SK-N-SH treated with all-trans-retinoic acid at 6 μM for 48 hours (cell line): ENCODE measurements around the gene EIF2S3B.

Experiments used
- ATAC-seq: fragments of 200-7000 bp; cut with Tn5 transposase; 3 replicates; pipeline ENCODE4 v1.9.1; 2020; ENCODE audit warnings: mild to moderate bottlenecking, moderate library complexity
- ARNTL ChIP-seq: fragments of 450-650 bp; formaldehyde crosslinking; IDR thresholded peaks from 2 replicates; pipeline ENCODE4 v1.5.0; 2020; ENCODE audit warnings: low read depth, mild to moderate bottlenecking, moderate library complexity, borderline replicate concordance
- BACH2 ChIP-seq: fragments of 250-450 bp; sonication (Bioruptor Pico); IDR thresholded peaks from 2 replicates; pipeline ENCODE4 v1.9.0; 2021; ENCODE audit warnings: mild to moderate bottlenecking, borderline replicate concordance
- CREB5 ChIP-seq: fragments of 250-450 bp; sonication (Bioruptor Pico); IDR thresholded peaks from 2 replicates; pipeline ENCODE4 v1.5.1; 2020; ENCODE audit warnings: low read depth, mild to moderate bottlenecking, moderate library complexity
- CSDC2 ChIP-seq: fragments of 250-450 bp; sonication (Bioruptor Pico); IDR thresholded peaks from 2 replicates; pipeline ENCODE4 v1.5.0; 2020; ENCODE audit warnings: mild to moderate bottlenecking, moderate library complexity
- CSRNP3 ChIP-seq: fragments of 250-450 bp; sonication (Bioruptor Pico); IDR thresholded peaks from 2 replicates; pipeline ENCODE4 v1.5.1; 2021; ENCODE audit warnings: mild to moderate bottlenecking, moderate library complexity
- GLIS3 ChIP-seq: fragments of 250-450 bp; sonication (Bioruptor Pico); IDR thresholded peaks from 2 replicates; pipeline ENCODE4 v1.5.0; 2020; ENCODE audit warnings: mild to moderate bottlenecking, moderate library complexity
- ISL1 ChIP-seq: fragments of 250-450 bp; sonication (Bioruptor Pico); IDR thresholded peaks from 2 replicates; pipeline ENCODE4 v2.1.2; 2022; ENCODE audit warnings: mild to moderate bottlenecking, moderate library complexity
- OSR1 ChIP-seq: fragments of 250-450 bp; sonication (Bioruptor Pico); IDR thresholded peaks from 2 replicates; pipeline ENCODE4 v1.8.0; 2022; ENCODE audit warnings: moderate library complexity, mild to moderate bottlenecking, inconsistent platforms
- PATZ1 ChIP-seq: fragments of 250-450 bp; sonication (Bioruptor Pico); IDR thresholded peaks from 2 replicates; pipeline ENCODE4 v1.8.0; 2020; ENCODE audit warnings: mild to moderate bottlenecking, moderate library complexity, borderline replicate concordance
- POU6F1 ChIP-seq: fragments of 250-450 bp; sonication (Bioruptor Pico); IDR thresholded peaks from 2 replicates; pipeline ENCODE4 v1.8.0; 2021; ENCODE audit warnings: low read depth, mild to moderate bottlenecking, moderate library complexity, borderline replicate concordance
- PPARA ChIP-seq: fragments of 250-450 bp; sonication (Bioruptor Pico); IDR thresholded peaks from 2 replicates; pipeline ENCODE4 v1.5.0; 2020; ENCODE audit warnings: mild to moderate bottlenecking, borderline replicate concordance
- RARB ChIP-seq: fragments of 250-450 bp; sonication (Bioruptor Pico); IDR thresholded peaks from 2 replicates; pipeline ENCODE4 v1.8.0; 2021; ENCODE audit warnings: mild to moderate bottlenecking, moderate library complexity
- SNAI2 ChIP-seq: fragments of 250-450 bp; sonication (Bioruptor Pico); IDR thresholded peaks from 2 replicates; pipeline ENCODE4 v1.5.0; 2020; ENCODE audit warnings: mild to moderate bottlenecking, moderate library complexity
- TCF4 ChIP-seq: fragments of 250-450 bp; sonication (Bioruptor Pico); IDR thresholded peaks from 2 replicates; pipeline ENCODE4 v1.8.0; 2021; ENCODE audit warnings: mild to moderate bottlenecking, moderate library complexity, borderline replicate concordance
- TOX ChIP-seq: fragments of 250-450 bp; sonication (Bioruptor Pico); IDR thresholded peaks from 2 replicates; pipeline ENCODE4 v1.8.0; 2021; ENCODE audit warnings: mild to moderate bottlenecking, moderate library complexity, borderline replicate concordance
- TSHZ2 ChIP-seq: fragments of 250-450 bp; sonication (Bioruptor Pico); IDR thresholded peaks from 2 replicates; pipeline ENCODE4 v1.5.0; 2020; ENCODE audit warnings: mild to moderate bottlenecking, moderate library complexity
- ZC3H10 ChIP-seq: fragments of 250-450 bp; sonication (Bioruptor Pico); IDR thresholded peaks from 2 replicates; pipeline ENCODE4 v1.5.1; 2021; ENCODE audit warnings: mild to moderate bottlenecking, moderate library complexity
- ZFP3 ChIP-seq: fragments of 250-450 bp; sonication (Bioruptor Pico); IDR thresholded peaks from 2 replicates; pipeline ENCODE4 v1.5.0; 2020; ENCODE audit warnings: mild to moderate bottlenecking, moderate library complexity
- ZFP30 ChIP-seq: fragments of 450-650 bp; formaldehyde crosslinking; IDR thresholded peaks from 2 replicates; pipeline ENCODE4 v1.5.0; 2022; ENCODE audit warnings: mild to moderate bottlenecking, moderate library complexity
- ZNF8 ChIP-seq: fragments of 450-650 bp; formaldehyde crosslinking; IDR thresholded peaks from 2 replicates; pipeline ENCODE4 v1.5.0; 2020; ENCODE audit warnings: mild to moderate bottlenecking, moderate library complexity

The EIF2S3B gene

GRCh38 chr12:10503460-10503859 lies 2.2 kb upstream of the EIF2S3B start:
- no peak for ATAC-seq
- TF ChIP-seq TSHZ2 (CRISPR knock-in tag) (no peak), ZNF8 (no peak), CSDC2 (no peak), ARNTL (CRISPR knock-in tag) (no peak), SNAI2 (CRISPR knock-in tag) (no peak), TOX (no peak), ZFP30 (CRISPR knock-in tag) (no peak), PPARA (CRISPR knock-in tag) (no peak)

GRCh38 chr12:10511756-10512355 lies 6.2 kb downstream of the EIF2S3B start:
- ATAC-seq = no peak
- no peak for TF ChIP-seq ZC3H10
- TF ChIP-seq ZFP30 (CRISPR knock-in tag) = no peak
- TF ChIP-seq, all 23 proteins: peak for 0

GRCh38 chr12:10512798-10513197 lies 7.1 kb downstream of the EIF2S3B start:
- TF ChIP-seq RARB (CRISPR knock-in tag) = no peak
- TF ChIP-seq CSRNP3 (CRISPR knock-in tag) = no peak
- no peak for TF ChIP-seq ISL1 (CRISPR knock-in tag)
- no peak for TF ChIP-seq OSR1 (CRISPR knock-in tag)
- no peak for TF ChIP-seq SNAI2 (CRISPR knock-in tag)
- no peak for TF ChIP-seq PPARA (CRISPR knock-in tag)
- TF ChIP-seq ZFP30 (CRISPR knock-in tag) = no peak
- no peak for TF ChIP-seq ZC3H10
- no peak for TF ChIP-seq ZNF8
- TF ChIP-seq GLIS3 (CRISPR knock-in tag) = no peak
- TF ChIP-seq CREB5 (CRISPR knock-in tag) = no peak
- no peak for TF ChIP-seq ZFP3
- TF ChIP-seq TOX = no peak
- TF ChIP-seq TSHZ2 (CRISPR knock-in tag) = no peak
- TF ChIP-seq TCF4 (CRISPR knock-in tag) = no peak
- no peak for TF ChIP-seq POU6F1 (CRISPR knock-in tag)
- TF ChIP-seq CSDC2 = no peak
- no peak for TF ChIP-seq PATZ1
- no peak for TF ChIP-seq BACH2
- TF ChIP-seq, all 23 proteins: peak for 0
- ATAC-seq = no peak
